Measurements from ENCODE around the gene NFAT5. TPM values are rescaled to one million over a fixed set of nuclear protein-coding genes. Genes with fewer than 3 reads are reported as not detected.

Gene NFAT5
- total and polyA plus RNA-seq, 8 donors: 3.7 to 23.6 (median 12.7) TPM

DNA sequence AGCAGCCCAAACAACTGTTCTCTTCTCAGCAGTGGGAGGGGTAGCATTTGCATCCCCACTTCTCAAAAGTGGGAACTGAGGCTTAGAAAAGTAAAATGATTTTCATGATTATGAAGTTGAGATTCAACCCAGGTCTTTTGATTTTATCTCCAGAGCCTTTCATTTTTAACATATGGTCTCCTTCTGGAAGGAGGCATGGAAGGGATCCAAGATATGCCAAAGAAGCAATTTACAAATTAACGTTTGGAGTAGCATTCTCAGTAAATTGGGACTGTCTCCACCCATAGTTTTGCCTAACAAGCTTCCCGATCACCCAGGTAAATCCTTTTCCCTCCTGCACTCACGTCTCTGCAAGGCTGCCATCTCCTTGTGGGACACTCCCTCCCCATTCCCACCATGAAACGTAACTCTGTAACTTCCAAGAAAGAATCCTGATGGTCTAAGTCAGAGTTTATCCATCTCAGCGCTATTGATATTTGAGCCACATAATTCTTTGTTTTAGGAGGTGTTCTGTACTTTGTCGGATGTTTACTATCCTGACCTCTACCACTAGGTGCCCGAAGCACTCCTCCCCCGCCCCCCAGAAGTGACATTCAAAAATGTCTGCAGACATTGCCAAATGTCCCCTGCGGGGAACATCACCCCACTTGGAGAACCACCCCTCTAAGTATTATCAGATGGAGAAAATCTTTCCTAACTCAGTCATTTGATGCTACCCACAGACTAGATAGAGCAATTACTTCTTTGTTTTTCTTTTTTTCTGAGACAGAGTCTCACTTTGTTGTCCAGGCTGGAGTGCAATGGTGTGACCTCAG is 32.9 kb upstream of the NFAT5 start:
- Histone ChIP-seq H3K36me3 (no peaks in the 10 kb centered on the region), H3K27ac (no peak overlapping the region), H3K4me3 (no peak overlapping the region), H3K9me3 (no peaks in the 10 kb centered on the region), H3K4me1 (peaks cover 0 to 3% (median 0%) of the 10 kb centered on the region in 3 donors), H3K27me3 (no peaks in the 10 kb centered on the region)
- intact Hi-C loops (cut with DNase I): no loop called here
- DNase-seq (no peak), ATAC-seq (no peak), FAIRE-seq (no peak)
- TF ChIP-seq, protein P1, sequence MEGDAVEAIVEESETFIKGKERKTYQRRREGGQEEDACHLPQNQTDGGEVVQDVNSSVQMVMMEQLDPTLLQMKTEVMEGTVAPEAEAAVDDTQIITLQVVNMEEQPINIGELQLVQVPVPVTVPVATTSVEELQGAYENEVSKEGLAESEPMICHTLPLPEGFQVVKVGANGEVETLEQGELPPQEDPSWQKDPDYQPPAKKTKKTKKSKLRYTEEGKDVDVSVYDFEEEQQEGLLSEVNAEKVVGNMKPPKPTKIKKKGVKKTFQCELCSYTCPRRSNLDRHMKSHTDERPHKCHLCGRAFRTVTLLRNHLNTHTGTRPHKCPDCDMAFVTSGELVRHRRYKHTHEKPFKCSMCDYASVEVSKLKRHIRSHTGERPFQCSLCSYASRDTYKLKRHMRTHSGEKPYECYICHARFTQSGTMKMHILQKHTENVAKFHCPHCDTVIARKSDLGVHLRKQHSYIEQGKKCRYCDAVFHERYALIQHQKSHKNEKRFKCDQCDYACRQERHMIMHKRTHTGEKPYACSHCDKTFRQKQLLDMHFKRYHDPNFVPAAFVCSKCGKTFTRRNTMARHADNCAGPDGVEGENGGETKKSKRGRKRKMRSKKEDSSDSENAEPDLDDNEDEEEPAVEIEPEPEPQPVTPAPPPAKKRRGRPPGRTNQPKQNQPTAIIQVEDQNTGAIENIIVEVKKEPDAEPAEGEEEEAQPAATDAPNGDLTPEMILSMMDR (IDR thresholded peaks at IDR 0.05): no peak
- 43 to 56% methylated on average over 9 of the region's 9 CpGs for WGBS, 2 donors

DNA sequence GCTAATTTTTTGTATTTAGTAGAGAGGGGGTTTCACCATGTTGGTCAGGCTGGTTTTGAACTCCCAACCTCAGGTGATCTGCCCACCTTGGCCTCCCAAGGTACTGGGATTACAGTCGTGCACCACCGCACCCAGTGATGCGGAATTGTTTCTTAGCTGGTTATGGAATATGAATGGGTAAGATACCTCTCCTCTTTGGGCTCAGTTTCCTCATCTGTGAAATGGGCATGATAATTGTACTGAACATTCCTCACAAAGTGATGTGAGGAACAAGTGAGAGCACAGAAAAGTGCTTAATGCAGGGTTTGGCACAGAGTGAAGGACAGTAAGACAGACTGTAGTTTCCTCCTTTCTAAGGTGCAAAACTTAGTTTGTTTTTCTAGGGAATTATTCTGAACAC is 31.0 kb upstream of the NFAT5 start:
- intact Hi-C loops (cut with DNase I): no loop called here
- TF ChIP-seq, protein P1 (IDR thresholded peaks at IDR 0.05): no peak
- no peaks in the 10 kb centered on the region for H3K27me3 ChIP-seq
- H3K9me3 ChIP-seq: no peaks in the 10 kb centered on the region
- H3K4me3 ChIP-seq: no peak overlapping the region
- DNase-seq (no peak), FAIRE-seq (no peak), ATAC-seq (no peak)
- 94 to 96% methylated on average over 3 of the region's 3 CpGs for WGBS, 2 donors
- peaks cover 0 to 4% (median 0%) of the 10 kb centered on the region in 3 donors for H3K4me1 ChIP-seq
- H3K36me3 ChIP-seq: no peaks in the 10 kb centered on the region
- no peak overlapping the region for H3K27ac ChIP-seq

DNA sequence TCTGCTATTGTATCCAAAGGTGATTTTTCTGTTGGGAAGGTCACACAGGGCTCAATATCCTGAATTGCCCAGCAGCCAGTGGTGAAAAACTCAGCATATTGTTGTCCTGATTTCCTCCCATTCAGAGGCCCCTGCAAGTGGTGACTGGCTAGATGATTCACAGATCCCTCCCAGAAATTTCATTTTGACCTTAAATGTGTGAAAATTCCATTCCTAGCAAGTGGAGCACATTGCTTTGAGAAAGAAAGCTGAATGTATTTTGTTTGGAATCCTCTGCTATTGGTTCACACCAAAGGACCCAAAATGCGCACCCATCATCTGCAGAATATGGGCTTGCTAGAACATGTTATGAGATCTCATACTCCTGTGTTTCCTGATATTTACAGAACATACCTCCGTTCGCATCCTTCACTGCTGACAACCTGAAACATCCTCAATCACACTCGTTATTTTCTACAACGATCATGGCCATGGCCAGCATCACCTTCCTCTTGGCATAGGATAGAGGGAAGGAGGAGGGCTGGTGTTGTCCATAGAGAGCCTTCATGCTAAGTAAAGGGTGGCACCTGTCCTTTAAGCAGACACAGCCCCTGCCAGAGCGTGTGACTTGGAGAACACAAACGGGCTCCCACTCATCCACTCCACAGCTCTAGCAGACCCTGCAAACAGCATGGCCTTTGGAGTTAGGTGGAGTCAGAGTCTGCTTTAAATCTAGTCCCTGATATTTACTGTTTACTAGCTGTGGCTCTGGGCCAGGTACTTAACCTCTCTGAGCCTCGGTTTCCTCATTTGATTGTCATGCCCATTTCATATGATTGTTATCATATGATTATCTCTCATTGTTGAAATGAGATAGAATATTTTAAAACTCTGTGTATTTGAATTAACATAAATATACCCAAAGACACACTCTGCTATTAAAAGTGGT is 30.4 kb upstream of the NFAT5 start:
- intact Hi-C loops (cut with DNase I): no loop called here

DNA sequence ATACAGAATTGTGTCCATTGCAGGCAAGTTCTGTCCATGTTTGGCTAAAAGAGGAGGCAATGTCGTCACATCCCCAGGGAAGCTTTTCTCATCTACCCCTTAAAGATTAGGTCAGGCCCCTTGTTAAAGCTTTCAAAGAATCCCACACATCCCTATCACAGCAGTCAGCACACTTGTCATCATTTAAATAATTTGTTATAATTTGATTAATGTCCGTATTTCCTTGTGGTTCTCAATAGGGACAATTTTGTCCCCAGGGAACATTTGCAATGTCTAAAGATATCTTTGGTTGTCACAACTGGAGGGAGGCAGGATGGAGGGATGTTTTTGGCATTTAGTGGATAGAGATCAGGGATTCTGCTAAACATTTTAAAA is 28.1 kb upstream of the NFAT5 start:
- no peak for FAIRE-seq
- Histone ChIP-seq H3K27me3 (no peaks in the 10 kb centered on the region), H3K4me3 (no peak overlapping the region), H3K36me3 (no peaks in the 10 kb centered on the region), H3K4me1 (peaks cover 0 to 6% (median 0%) of the 10 kb centered on the region in 3 donors), H3K27ac (no peak overlapping the region), H3K9me3 (no peaks in the 10 kb centered on the region)
- TF ChIP-seq, protein P1 (IDR thresholded peaks at IDR 0.05): no peak
- intact Hi-C loops (cut with DNase I): no loop called here
- WGBS, 2 donors: 84 to 92% methylated on average over 2 of the region's 2 CpGs
- DNase-seq: no peak
- no peak for ATAC-seq

More for the DNA sequence above, 30.4 kb upstream of the NFAT5 start:
- Histone ChIP-seq H3K4me3 (no peak overlapping the region), H3K9me3 (no peaks in the 10 kb centered on the region), H3K27ac (no peak overlapping the region), H3K4me1 (peaks cover 0 to 9% (median 0%) of the 10 kb centered on the region in 3 donors), H3K27me3 (no peaks in the 10 kb centered on the region), H3K36me3 (no peaks in the 10 kb centered on the region)
- ATAC-seq (no peak), DNase-seq (no peak), FAIRE-seq (no peak)
- TF ChIP-seq, protein P1 (IDR thresholded peaks at IDR 0.05): no peak
- WGBS, 2 donors: 72 to 78% methylated on average over 8 of the region's 8 CpGs

All from pancreas (tissue), 10 donors.